AG10803 (cell line): ENCODE measurements around the gene ERCC5.

ENCODE experiments used
- DNase-seq: peaks from one replicate; pipeline ENCODE4 v3.0.0; 2010; ENCODE audit warnings: low read depth
- H3K4me3 ChIP-seq: 2 replicates; pipeline ENCODE4 v1.5.1; 2011; ENCODE audit warnings: mild to moderate bottlenecking, low read length, control low read depth
- TF ChIP-seq, protein P1 (sequence below): conservative IDR thresholded peaks from 2 replicates; pipeline ENCODE4 v1.5.1; 2011; ENCODE audit warnings: mild to moderate bottlenecking, low read length, control low read depth, inconsistent platforms

Gene ERCC5

DNA sequence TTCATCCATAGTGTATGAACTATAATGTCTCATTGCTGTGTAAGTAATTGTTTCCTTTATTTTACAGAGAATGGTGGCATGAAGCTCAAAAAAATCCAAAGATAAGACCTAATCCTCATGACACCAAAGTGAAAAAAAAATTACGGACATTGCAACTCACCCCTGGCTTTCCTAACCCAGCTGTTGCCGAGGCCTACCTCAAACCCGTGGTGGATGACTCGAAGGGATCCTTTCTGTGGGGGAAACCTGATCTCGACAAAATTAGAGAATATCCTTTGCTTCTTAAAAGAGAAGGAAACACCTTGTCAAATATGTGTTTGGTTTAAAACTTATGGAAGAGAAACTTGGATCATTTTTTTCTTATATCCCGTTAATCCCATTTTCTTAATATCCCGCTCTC is 26.3 kb downstream of the ERCC5 start:
- DNase-seq: no peak
- H3K4me3 ChIP-seq: no peak overlapping the region
- TF ChIP-seq, protein P1, sequence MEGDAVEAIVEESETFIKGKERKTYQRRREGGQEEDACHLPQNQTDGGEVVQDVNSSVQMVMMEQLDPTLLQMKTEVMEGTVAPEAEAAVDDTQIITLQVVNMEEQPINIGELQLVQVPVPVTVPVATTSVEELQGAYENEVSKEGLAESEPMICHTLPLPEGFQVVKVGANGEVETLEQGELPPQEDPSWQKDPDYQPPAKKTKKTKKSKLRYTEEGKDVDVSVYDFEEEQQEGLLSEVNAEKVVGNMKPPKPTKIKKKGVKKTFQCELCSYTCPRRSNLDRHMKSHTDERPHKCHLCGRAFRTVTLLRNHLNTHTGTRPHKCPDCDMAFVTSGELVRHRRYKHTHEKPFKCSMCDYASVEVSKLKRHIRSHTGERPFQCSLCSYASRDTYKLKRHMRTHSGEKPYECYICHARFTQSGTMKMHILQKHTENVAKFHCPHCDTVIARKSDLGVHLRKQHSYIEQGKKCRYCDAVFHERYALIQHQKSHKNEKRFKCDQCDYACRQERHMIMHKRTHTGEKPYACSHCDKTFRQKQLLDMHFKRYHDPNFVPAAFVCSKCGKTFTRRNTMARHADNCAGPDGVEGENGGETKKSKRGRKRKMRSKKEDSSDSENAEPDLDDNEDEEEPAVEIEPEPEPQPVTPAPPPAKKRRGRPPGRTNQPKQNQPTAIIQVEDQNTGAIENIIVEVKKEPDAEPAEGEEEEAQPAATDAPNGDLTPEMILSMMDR: no peak

GRCh38 chr13:102872531-102872930 is 26.7 kb downstream of the ERCC5 start:
- TF ChIP-seq, protein P1: no peak
- DNase-seq: no peak
- H3K4me3 ChIP-seq: no peak overlapping the region

GRCh38 chr13:102873653-102874052 is 27.8 kb downstream of the ERCC5 start:
- TF ChIP-seq, protein P1: no peak
- H3K4me3 ChIP-seq: no peak overlapping the region
- no peak for DNase-seq

GRCh38 chr13:102875256-102875655 is 29.4 kb downstream of the ERCC5 start:
- no peak overlapping the region for H3K4me3 ChIP-seq
- DNase-seq: no peak
- TF ChIP-seq, protein P1: no peak

DNA sequence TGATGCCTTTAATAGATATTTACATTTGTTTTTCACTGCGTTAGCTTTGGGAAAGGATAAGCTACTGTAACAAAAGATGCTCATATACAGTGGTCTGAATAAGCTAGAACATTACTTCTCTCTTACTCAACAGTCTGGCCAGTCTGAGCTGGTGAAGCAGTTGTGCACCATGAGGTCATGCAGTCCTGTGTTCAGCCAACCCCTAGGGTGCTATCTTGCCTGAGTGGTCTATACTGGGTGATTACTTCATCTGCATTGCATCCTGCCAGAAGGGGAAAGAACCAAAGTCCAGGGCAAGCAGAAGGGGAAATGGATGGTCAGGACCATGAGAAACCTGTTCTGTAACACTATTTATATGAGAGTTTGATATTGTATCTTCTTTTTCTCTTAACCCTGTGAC is 31.5 kb downstream of the ERCC5 start:
- H3K4me3 ChIP-seq: no peak overlapping the region
- peak; percentile 15 for DNase-seq
- TF ChIP-seq, protein P1: no peak

DNA sequence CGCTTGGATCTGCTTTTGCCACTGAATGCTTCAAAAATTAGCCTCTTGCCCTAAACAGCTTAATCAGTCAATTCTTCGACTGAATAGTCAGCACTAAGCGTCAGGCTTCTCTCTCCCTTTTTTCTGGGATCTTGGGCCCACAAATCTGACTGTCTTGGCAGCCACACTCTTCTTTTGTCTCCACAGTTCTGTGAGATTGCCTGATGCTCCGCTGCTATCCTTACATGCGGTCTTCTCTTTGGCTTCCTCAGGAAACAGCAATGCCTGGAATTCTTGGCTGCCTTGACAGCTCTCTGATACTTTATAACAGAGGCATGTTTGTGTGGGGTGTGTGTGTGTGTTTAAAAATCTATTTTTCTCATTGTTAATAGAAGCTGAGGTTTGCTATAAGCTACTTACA is 32.6 kb downstream of the ERCC5 start:
- TF ChIP-seq, protein P1: no peak
- peak; percentile 76 for DNase-seq
- H3K4me3 ChIP-seq: no peak overlapping the region

DNA sequence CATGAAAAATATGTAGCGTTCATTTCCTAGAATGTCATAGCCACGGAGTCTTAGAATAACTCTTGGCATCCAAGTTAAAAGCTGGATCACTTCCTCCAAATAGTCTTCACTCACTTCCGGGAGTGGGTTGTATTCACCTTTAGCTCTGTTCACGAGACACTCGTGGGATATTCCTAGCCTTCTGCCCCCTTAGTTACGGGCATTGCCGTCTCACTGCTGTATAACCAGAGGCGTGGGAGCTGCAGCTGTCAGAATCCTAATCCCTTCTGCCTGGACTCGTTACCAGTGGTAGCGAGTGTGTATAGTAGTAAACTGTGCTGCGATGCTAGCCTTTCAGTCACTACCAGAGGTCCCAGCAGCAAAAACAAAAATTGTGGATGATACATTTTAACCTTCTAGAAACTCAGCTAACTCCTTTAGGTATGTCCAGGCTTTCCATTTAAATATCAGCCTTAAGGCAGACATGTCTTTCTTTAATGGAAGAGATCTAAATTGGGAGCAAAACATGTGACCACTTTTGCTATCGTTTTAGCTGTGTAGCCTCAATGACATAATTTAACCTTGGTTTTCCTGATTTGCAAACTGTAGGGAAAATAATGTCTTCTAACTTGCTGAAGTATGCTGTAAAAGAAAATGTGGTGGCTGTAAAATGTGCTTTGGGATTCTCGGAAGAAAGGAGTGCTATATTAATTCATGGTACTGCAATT is 34.1 kb downstream of the ERCC5 start:
- H3K4me3 ChIP-seq: no peak overlapping the region
- no peak for DNase-seq
- TF ChIP-seq, protein P1: no peak
